Activated T-cell treated with anti-CD3 and anti-CD28 coated beads, Interleukin-2, amount 50 U/mL, for 4 hours (primary cell): ENCODE results near the gene GPATCH1. TPM values are rescaled to one million over a fixed set of nuclear protein-coding genes. Genes with fewer than 3 reads are reported as not detected.

Source experiments
- ATAC-seq, 2 donors: fragments of 200-7000 bp; cut with Tn5 transposase; one replicate each; pipeline ENCODE4 v1.10.0; 2021
- DNase-seq: peaks from one replicate; pipeline ENCODE4 v3.0.0-alpha.2; 2020
- H3K27me3 Mint-ChIP-seq: one replicate; pipeline ENCODE4 v1.8.0; 2021; ENCODE audit warnings: low read depth, mixed read lengths
- H3K36me3 Mint-ChIP-seq: one replicate; pipeline ENCODE4 v1.8.0; 2022; ENCODE audit warnings: mixed read lengths; ENCODE audit not compliant: insufficient read depth
- H3K4me1 Mint-ChIP-seq: one replicate; pipeline ENCODE4 v1.8.0; 2021; ENCODE audit warnings: low read depth, mixed read lengths
- H3K4me3 Mint-ChIP-seq: one replicate; pipeline ENCODE4 v1.8.0; 2021; ENCODE audit warnings: mild to moderate bottlenecking, moderate library complexity, mixed read lengths
- H3K9me3 Mint-ChIP-seq: one replicate; pipeline ENCODE4 v1.8.0; 2021; ENCODE audit warnings: mixed read lengths
- total RNA-seq, 3 donors: library from RNA; stranded (reverse); gene quantifications; one replicate each; pipeline ENCODE4 v1.2.1, GENCODE V29; 2021

The GPATCH1 gene
- total RNA-seq, 3 donors from 2014 or later: 12.4 to 14.7 (median 13.0) TPM

GRCh38 chr19:33052352-33052972 is 28.5 kb upstream of the GPATCH1 start:
- Mint-ChIP-seq H3K9me3 (no peaks in the 10 kb centered on the region), H3K27me3 (no peaks in the 10 kb centered on the region), H3K4me3 (no peak overlapping the region), H3K4me1 (no peaks in the 10 kb centered on the region), H3K36me3 (no peaks in the 10 kb centered on the region)
- ATAC-seq (no peak), DNase-seq (no peak)

DNA sequence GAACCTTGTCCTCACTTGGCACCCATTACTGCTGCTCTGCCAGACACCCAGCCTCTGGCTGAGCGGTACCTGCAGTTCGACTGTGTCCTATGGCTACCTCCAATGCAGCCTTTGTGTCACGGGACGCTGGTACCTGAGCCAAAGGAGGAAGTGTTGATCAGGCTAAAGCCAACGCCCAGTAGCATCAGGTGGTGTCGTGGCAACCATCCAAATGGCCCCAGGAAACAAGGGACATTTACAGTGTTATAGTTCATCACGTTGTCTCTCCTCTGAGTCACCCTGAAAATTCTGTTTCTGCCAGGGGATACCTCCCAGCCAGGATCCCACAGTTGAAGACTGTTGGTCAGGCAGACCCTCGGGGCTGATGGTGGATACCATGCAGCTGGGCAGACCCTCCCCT is 26.4 kb upstream of the GPATCH1 start:
- no peak overlapping the region for H3K4me3 Mint-ChIP-seq
- H3K4me1 Mint-ChIP-seq: no peaks in the 10 kb centered on the region
- ATAC-seq (no peak), DNase-seq (no peak)
- no peaks in the 10 kb centered on the region for H3K36me3 Mint-ChIP-seq
- H3K27me3 Mint-ChIP-seq: peaks cover 10% of the 10 kb centered on the region
- no peaks in the 10 kb centered on the region for H3K9me3 Mint-ChIP-seq

- no peak for ATAC-seq
- Mint-ChIP-seq H3K27me3 (peaks cover 17% of the 10 kb centered on the region), H3K4me3 (no peak overlapping the region), H3K9me3 (no peaks in the 10 kb centered on the region), H3K36me3 (no peaks in the 10 kb centered on the region), H3K4me1 (no peaks in the 10 kb centered on the region)
- no peak for DNase-seq
These were observed 25.3 kb upstream of the GPATCH1 start for GRCh38 chr19:33055718-33056117.

- Mint-ChIP-seq H3K4me3 (no peak overlapping the region), H3K27me3 (peaks cover 40% of the 10 kb centered on the region), H3K36me3 (no peaks in the 10 kb centered on the region), H3K4me1 (peaks cover 8% of the 10 kb centered on the region), H3K9me3 (no peaks in the 10 kb centered on the region)
- ATAC-seq: no peak
- DNase-seq: no peak
These were observed 20.4 kb upstream of the GPATCH1 start for GRCh38 chr19:33060586-33060985.

DNA sequence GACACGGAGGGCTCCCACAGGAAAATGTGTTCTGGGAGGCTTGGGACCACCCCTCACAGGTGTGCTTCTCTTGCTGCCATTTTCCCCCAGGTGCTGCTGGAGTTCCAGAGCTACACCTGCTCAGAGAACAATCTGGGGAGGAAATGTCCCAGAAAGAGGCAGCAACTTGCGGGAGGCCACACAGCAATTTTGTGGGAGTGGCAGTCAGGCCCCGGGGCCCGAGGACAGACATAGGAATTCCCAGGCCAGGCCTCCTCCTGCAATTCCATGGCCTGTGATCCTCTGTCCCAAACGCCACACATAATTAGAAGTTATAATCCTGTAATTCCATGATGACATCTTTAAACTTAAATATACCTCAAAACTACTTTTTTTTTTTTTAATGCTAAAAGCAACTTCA is 18.1 kb upstream of the GPATCH1 start:
- H3K27me3 Mint-ChIP-seq: peaks cover 48% of the 10 kb centered on the region
- no peak for ATAC-seq
- H3K9me3 Mint-ChIP-seq: no peaks in the 10 kb centered on the region
- DNase-seq: no peak
- no peak overlapping the region for H3K4me3 Mint-ChIP-seq
- peaks cover 9% of the 10 kb centered on the region for H3K4me1 Mint-ChIP-seq
- no peaks in the 10 kb centered on the region for H3K36me3 Mint-ChIP-seq

GRCh38 chr19:33063356-33063752 is 17.6 kb upstream of the GPATCH1 start:
- DNase-seq: no peak
- Mint-ChIP-seq H3K36me3 (no peaks in the 10 kb centered on the region), H3K27me3 (peaks cover 44% of the 10 kb centered on the region), H3K4me1 (peaks cover 9% of the 10 kb centered on the region), H3K4me3 (peak overlapping the region; percentile 16), H3K9me3 (no peaks in the 10 kb centered on the region)
- no peak for ATAC-seq

GRCh38 chr19:33063753-33064457 is 17.1 kb upstream of the GPATCH1 start:
- H3K36me3 Mint-ChIP-seq: no peaks in the 10 kb centered on the region
- H3K4me1 Mint-ChIP-seq: peaks cover 9% of the 10 kb centered on the region
- DNase-seq (no peak), ATAC-seq (no peak)
- H3K27me3 Mint-ChIP-seq: peaks cover 43% of the 10 kb centered on the region
- H3K9me3 Mint-ChIP-seq: no peaks in the 10 kb centered on the region
- H3K4me3 Mint-ChIP-seq: peak overlapping the region; percentile 73

DNA sequence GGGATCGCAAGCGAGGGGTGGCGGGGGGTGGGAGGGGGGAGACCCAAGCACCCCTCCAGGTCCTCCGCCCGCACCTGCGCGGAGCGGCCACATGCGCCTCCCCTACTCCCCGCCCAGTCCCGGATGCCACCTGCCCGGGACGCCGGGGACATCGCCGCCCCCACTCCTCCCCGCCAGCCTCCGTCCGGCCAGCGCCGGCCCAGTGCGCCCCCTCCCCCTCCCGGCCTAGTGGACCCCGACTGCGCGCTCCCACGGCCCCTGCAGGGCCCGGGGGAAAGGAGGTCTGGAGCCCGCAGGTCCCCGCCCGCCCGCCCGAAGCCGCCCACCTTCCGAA is 16.6 kb upstream of the GPATCH1 start:
- ATAC-seq (peak; percentile 61 to 65), DNase-seq (peak; percentile 7)
- Mint-ChIP-seq H3K4me1 (peaks cover 9% of the 10 kb centered on the region), H3K27me3 (peaks cover 41% of the 10 kb centered on the region), H3K4me3 (peak overlapping the region; percentile 73), H3K36me3 (no peaks in the 10 kb centered on the region), H3K9me3 (no peaks in the 10 kb centered on the region)

DNA sequence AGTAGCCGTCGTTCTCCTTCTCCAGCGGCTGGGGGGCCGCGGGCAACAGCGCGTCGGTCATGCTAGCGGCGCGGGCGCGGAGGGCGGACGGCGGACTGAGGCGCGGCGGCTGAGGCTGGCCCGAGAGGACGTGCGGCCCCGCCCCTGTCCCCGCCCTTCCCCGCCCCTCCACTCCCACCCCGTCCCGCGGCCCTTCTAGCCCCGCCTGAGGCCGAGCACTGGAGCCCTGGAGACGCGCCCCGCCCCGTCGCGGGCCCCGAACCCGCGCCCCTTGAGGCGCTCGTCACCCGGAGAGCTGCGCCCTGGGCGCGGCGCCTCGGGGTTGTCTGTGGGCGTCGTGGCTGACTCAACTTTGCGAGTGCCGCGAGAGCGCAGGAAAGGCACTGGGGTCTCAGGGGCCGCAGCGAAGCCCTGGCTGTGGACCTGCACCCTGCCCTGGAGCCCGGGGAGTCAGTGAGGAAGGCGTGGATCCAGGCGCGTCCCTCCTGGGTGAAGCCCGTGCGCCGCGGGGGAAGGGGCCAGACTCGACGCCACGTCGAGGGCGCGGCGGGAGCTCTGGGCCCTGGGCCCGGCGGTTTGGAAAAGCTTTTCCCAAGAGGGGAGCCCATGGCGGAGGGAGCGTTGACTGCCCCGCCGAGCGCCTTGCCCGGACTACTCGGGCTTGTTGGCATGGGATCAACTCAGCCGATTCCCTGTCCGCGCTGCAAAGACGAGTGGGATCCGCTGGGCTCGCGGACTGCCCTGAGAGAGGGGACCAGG is 16.0 kb upstream of the GPATCH1 start, which contains the start of gene RHPN2:
Gene RHPN2 (minus strand): TSS at position 97 of the 759 bp plus-strand sequence. CDS start 36 bp downstream, at position 61.
- DNase-seq: peak; percentile 37
- ATAC-seq: peak; percentile 93
- H3K4me1 Mint-ChIP-seq: peaks cover 9% of the 10 kb centered on the region
- H3K36me3 Mint-ChIP-seq: no peaks in the 10 kb centered on the region
- peaks cover 37% of the 10 kb centered on the region for H3K27me3 Mint-ChIP-seq
- H3K4me3 Mint-ChIP-seq: peak within 1 kb of the TSS; percentile 73
- no peaks in the 10 kb centered on the region for H3K9me3 Mint-ChIP-seq

DNA sequence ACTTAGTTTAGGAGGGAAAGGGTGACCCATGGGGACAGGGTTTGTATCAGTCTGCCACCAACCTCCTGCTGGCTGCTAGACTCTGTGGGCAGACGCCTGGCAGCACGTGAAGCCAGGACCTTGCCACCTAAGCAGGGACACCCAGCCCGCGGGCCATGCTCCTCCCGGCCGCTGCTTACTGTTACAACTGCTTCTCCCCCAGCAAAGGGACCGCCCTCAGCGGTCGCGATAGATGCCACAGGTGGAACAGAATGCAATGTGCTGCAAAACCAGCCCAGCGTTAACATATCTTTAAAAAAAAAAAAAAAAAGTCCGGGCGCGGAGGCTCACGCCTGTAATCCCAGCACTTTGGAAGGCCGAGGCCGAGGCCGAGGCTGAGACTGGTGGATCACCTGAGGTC is 14.4 kb upstream of the GPATCH1 start:
- H3K36me3 Mint-ChIP-seq: no peaks in the 10 kb centered on the region
- ATAC-seq (no peak), DNase-seq (no peak)
- H3K4me1 Mint-ChIP-seq: peaks cover 9% of the 10 kb centered on the region
- peaks cover 28% of the 10 kb centered on the region for H3K27me3 Mint-ChIP-seq
- H3K4me3 Mint-ChIP-seq: peak overlapping the region; percentile 56
- no peaks in the 10 kb centered on the region for H3K9me3 Mint-ChIP-seq

DNA sequence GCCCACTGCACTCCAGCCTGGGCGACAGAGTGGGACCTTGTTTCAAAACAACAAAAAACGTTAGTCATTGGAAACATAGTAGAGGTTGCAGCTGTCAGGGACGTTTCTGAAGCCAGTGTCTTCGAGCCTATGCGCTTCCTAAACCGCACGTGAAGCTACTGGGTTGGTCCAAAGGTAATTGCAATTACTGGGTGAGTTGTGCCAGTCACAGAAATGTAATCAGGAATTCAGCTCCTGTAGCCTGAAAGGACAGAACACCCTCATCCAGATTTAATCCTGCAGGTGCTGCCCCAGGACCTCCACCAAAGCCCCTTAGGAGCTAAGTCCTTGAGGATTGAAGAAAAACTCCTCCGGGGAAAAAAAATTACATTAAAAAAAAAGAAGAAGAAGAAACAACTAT is 13.9 kb upstream of the GPATCH1 start:
- Mint-ChIP-seq H3K4me1 (peaks cover 9% of the 10 kb centered on the region), H3K27me3 (peaks cover 24% of the 10 kb centered on the region), H3K9me3 (no peaks in the 10 kb centered on the region), H3K36me3 (no peaks in the 10 kb centered on the region), H3K4me3 (no peak overlapping the region)
- ATAC-seq: no peak
- DNase-seq: no peak

DNA sequence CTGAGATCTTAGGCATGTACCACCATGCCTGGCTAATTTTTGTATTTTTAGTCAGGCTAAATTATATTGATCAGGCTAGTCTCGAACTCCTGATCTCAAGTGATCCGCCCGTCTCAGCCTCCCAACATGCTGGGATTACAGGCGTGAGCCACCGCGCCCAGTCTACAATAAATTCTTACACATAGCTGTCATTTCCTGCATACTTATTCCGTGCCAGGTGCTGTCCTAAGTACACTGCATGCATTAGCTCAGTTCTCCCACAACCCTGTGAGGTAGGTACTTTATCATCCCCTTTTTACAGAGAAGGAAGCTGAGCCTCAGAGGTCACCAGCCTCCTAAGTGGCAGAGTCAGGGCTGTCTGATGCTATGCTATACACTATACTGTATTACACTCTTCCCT is 9.1 kb upstream of the GPATCH1 start:
- DNase-seq: no peak
- no peaks in the 10 kb centered on the region for H3K27me3 Mint-ChIP-seq
- H3K36me3 Mint-ChIP-seq: no peaks in the 10 kb centered on the region

GRCh38 chr19:33075519-33075918 is 5.5 kb upstream of the GPATCH1 start:
- ATAC-seq: no peak
- Mint-ChIP-seq H3K4me1 (no peaks in the 10 kb centered on the region), H3K36me3 (no peaks in the 10 kb centered on the region), H3K27me3 (no peaks in the 10 kb centered on the region), H3K4me3 (no peak overlapping the region), H3K9me3 (no peaks in the 10 kb centered on the region)
- DNase-seq: no peak

More for the DNA sequence above, 9.1 kb upstream of the GPATCH1 start:
- H3K4me3 Mint-ChIP-seq: no peak overlapping the region
- H3K9me3 Mint-ChIP-seq: no peaks in the 10 kb centered on the region
- ATAC-seq: no peak
- no peaks in the 10 kb centered on the region for H3K4me1 Mint-ChIP-seq

DNA sequence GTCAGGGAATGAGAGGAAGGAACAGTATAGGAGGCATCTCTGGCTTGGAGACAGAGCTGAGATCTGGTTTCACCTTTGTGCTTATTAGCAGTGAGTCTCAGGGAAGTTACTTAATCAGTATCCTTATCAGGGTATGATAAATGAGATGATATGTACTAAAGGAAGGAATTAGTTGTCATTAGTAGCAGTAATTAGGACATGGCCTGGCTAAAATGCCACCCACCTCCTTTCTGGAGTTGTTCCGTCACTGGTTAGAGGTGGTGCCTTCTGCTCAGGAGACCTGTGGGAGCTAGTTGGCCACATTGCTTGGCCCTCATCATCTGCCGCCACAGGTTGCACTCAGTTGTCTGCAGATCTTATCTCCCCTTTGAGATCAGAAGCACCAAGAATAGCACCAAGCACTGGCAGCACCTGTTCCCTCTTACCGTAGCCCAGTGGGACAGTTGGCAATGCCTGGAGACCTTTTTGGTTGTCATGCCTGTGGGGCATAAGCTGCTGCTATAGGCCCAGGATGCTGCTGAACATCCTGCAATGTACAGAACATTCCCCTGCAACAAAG is 4.7 kb downstream of the GPATCH1 start:
- DNase-seq: no peak
- H3K4me3 Mint-ChIP-seq: no peak overlapping the region
- H3K36me3 Mint-ChIP-seq: peaks cover 13% of the 10 kb centered on the region
- H3K4me1 Mint-ChIP-seq: peaks cover 16% of the 10 kb centered on the region
- no peaks in the 10 kb centered on the region for H3K27me3 Mint-ChIP-seq
- no peak for ATAC-seq
- H3K9me3 Mint-ChIP-seq: no peaks in the 10 kb centered on the region
